Erythroblast (primary cell): ENCODE data around the gene PIGZ.

Experiments
- GATA1 ChIP-seq: IDR thresholded peaks from 2 replicates; pipeline ENCODE4 v1.6.1; 2011; ENCODE audit warnings: low read depth, mild to moderate bottlenecking, control low read depth, low read length, moderate library complexity
- POLR2A ChIP-seq: IDR thresholded peaks from 2 replicates; pipeline ENCODE4 v1.6.1; 2011; ENCODE audit warnings: mild to moderate bottlenecking, low read length

- TF ChIP-seq POLR2A (no peak), GATA1 (no peak)
Measured at GRCh38 chr3:196991581-196992460, 23.2 kb upstream of the PIGZ start.
